Activated CD4-positive, alpha-beta memory T cell treated with anti-CD3 and anti-CD28 coated beads for 36 hours (primary cell): ENCODE measurements around the gene WASHC4. TPM values are rescaled to one million over a fixed set of nuclear protein-coding genes. Genes with fewer than 3 reads are reported as not detected.
"Not testable (repeated sequence)": the region's sequence is repeated elsewhere in the genome, so short reads cannot be mapped to it uniquely, and the experiment has no call there.

Experiments
- CTCF ChIA-PET: fragments of 350-600 bp; sonication (Branson Sonifier 250); formaldehyde crosslinking; loops from one replicate; lab custom pipeline; 2021; ENCODE audit warnings: antibody characterized with exemption, inconsistent platforms; lab: Charles Lee
- POLR2A ChIA-PET: fragments of 350-600 bp; sonication (Branson Sonifier 250); formaldehyde crosslinking; loops from one replicate; lab custom pipeline; 2021; ENCODE audit warnings: antibody characterized with exemption; lab: Charles Lee
- DNase-seq: peaks from one replicate; pipeline ENCODE4 v3.0.0-alpha.2; 2020
- H3K27ac Mint-ChIP-seq: one replicate; pipeline ENCODE4 v1.8.0; 2021; ENCODE audit warnings: mixed read lengths
- H3K27me3 Mint-ChIP-seq: one replicate; pipeline ENCODE4 v1.8.0; 2021; ENCODE audit warnings: mixed read lengths
- H3K36me3 Mint-ChIP-seq: one replicate; pipeline ENCODE4 v1.8.0; 2021; ENCODE audit warnings: mixed read lengths
- H3K4me1 Mint-ChIP-seq: one replicate; pipeline ENCODE4 v1.8.0; 2021; ENCODE audit warnings: low read depth, mixed read lengths
- H3K4me3 Mint-ChIP-seq: one replicate; pipeline ENCODE4 v1.8.0; 2021; ENCODE audit warnings: mild to moderate bottlenecking, mixed read lengths
- H3K9me3 Mint-ChIP-seq: one replicate; pipeline ENCODE4 v1.8.0; 2021; ENCODE audit warnings: mixed read lengths
- intact Hi-C: fragments of 100-400 bp; cut with micrococcal nuclease; formaldehyde crosslinking; loops from one replicate; pipeline ENCODE4 v1.15.1; 2023
- total RNA-seq, 2 experiments: library from RNA; stranded (reverse); gene quantifications; one replicate each; pipeline ENCODE4 v1.2.3, GENCODE V29; 2021

Gene WASHC4
- total RNA-seq, 2 experiments from 2014 or later, result 34.2 to 36.8 TPM

- Mint-ChIP-seq H3K27ac (no peak overlapping the region), H3K27me3 (peaks cover 8% of the 10 kb centered on the region), H3K36me3 (no peaks in the 10 kb centered on the region), H3K4me3 (no peak overlapping the region), H3K4me1 (no peaks in the 10 kb centered on the region), H3K9me3 (no peaks in the 10 kb centered on the region)
- ChIA-PET POLR2A (no interaction called here), CTCF (no interaction called here)
- DNase-seq, result no peak
- intact Hi-C loops, result no loop called here
Measured at GRCh38 chr12:105077435-105077834, 30.1 kb upstream of the WASHC4 start.

- intact Hi-C loops, result no loop called here
- Mint-ChIP-seq H3K4me3 (no peak overlapping the region), H3K4me1 (peaks cover 7% of the 10 kb centered on the region), H3K36me3 (no peaks in the 10 kb centered on the region), H3K9me3 (no peaks in the 10 kb centered on the region), H3K27ac (no peak overlapping the region), H3K27me3 (peaks cover 21% of the 10 kb centered on the region)
- DNase-seq, result no peak
- POLR2A ChIA-PET, result no interaction called here
- CTCF ChIA-PET, result no interaction called here
Measured at GRCh38 chr12:105078712-105079570, 28.6 kb upstream of the WASHC4 start.

GRCh38 chr12:105083031-105083430 is 24.5 kb upstream of the WASHC4 start:
- peaks cover 1% of the 10 kb centered on the region for H3K36me3 Mint-ChIP-seq
- CTCF ChIA-PET, result interaction anchor here (1.4 kb wide), 1 partner anchor 701 kb away, joined by 4 read pairs; no protein-coding TSS in a partner anchor

GRCh38 chr12:105083551-105084105 is 23.9 kb upstream of the WASHC4 start:
- Mint-ChIP-seq H3K27ac (no peak overlapping the region), H3K4me3 (peak overlapping the region; percentile 78), H3K36me3 (peaks cover 1% of the 10 kb centered on the region), H3K4me1 (peaks cover 8% of the 10 kb centered on the region), H3K27me3 (peaks cover 25% of the 10 kb centered on the region), H3K9me3 (peaks cover 2% of the 10 kb centered on the region)
- ChIA-PET POLR2A (interaction anchor here (0.8 kb wide), 1 partner anchor 12 kb away, joined by 3 read pairs; no protein-coding TSS in a partner anchor), CTCF (interaction anchor here (1.4 kb wide), 1 partner anchor 702 kb away, joined by 4 read pairs; no protein-coding TSS in a partner anchor)
- intact Hi-C loops, result no loop called here
- DNase-seq, result peak; percentile 20

More at GRCh38 chr12:105083031-105083430, 24.5 kb upstream of the WASHC4 start:
- intact Hi-C loops, result no loop called here
- Mint-ChIP-seq H3K4me1 (peaks cover 8% of the 10 kb centered on the region), H3K4me3 (no peak overlapping the region), H3K27ac (no peak overlapping the region), H3K9me3 (peaks cover 2% of the 10 kb centered on the region), H3K27me3 (peaks cover 26% of the 10 kb centered on the region)
- no peak for DNase-seq
- POLR2A ChIA-PET, result no interaction called here

- H3K27me3 Mint-ChIP-seq, result peaks cover 22% of the 10 kb centered on the region
- H3K4me3 Mint-ChIP-seq, result peak within 1 kb of the TSS; percentile 78
- intact Hi-C loops, result no loop called here
- no peak within 1 kb of the TSS for H3K27ac Mint-ChIP-seq
- peaks cover 1% of the 10 kb centered on the region for H3K36me3 Mint-ChIP-seq
- ChIA-PET CTCF (no interaction called here), POLR2A (interaction anchor here (0.8 kb wide), 1 partner anchor 13 kb away, joined by 3 read pairs; no protein-coding TSS in a partner anchor)
- peaks cover 8% of the 10 kb centered on the region for H3K4me1 Mint-ChIP-seq
- H3K9me3 Mint-ChIP-seq, result peaks cover 2% of the 10 kb centered on the region
- peak; percentile 76 for DNase-seq
Measured at GRCh38 chr12:105084251-105085250, 23.0 kb upstream of the WASHC4 start, which contains the start of gene ALDH1L2. ALDH1L2 (minus strand) TSS chr12:105084458; CDS start chr12:105084436, 22 bp downstream.

- no peak for DNase-seq
- Mint-ChIP-seq H3K4me1 (peaks cover 8% of the 10 kb centered on the region), H3K27me3 (peaks cover 22% of the 10 kb centered on the region), H3K4me3 (peak overlapping the region; percentile 17), H3K27ac (no peak overlapping the region), H3K9me3 (peaks cover 2% of the 10 kb centered on the region), H3K36me3 (peaks cover 1% of the 10 kb centered on the region)
- CTCF ChIA-PET, result no interaction called here
- POLR2A ChIA-PET, result no interaction called here
- intact Hi-C loops, result no loop called here
Measured at GRCh38 chr12:105085501-105085900, 22.0 kb upstream of the WASHC4 start.

- intact Hi-C loops, result no loop called here
- H3K27ac Mint-ChIP-seq, result no peak overlapping the region
- no peak for DNase-seq
- H3K4me3 Mint-ChIP-seq, result no peak overlapping the region
- peaks cover 6% of the 10 kb centered on the region for H3K9me3 Mint-ChIP-seq
- ChIA-PET CTCF (no interaction called here), POLR2A (no interaction called here)
- peaks cover 1% of the 10 kb centered on the region for H3K36me3 Mint-ChIP-seq
- no peaks in the 10 kb centered on the region for H3K4me1 Mint-ChIP-seq
- H3K27me3 Mint-ChIP-seq, result peaks cover 6% of the 10 kb centered on the region
Measured at GRCh38 chr12:105089817-105090216, 17.7 kb upstream of the WASHC4 start.

- H3K4me1 Mint-ChIP-seq, result no peaks in the 10 kb centered on the region
- H3K36me3 Mint-ChIP-seq, result peaks cover 3% of the 10 kb centered on the region
- peaks cover 6% of the 10 kb centered on the region for H3K27me3 Mint-ChIP-seq
- no peak overlapping the region for H3K27ac Mint-ChIP-seq
- CTCF ChIA-PET, result no interaction called here
- POLR2A ChIA-PET, result no interaction called here
- peaks cover 10% of the 10 kb centered on the region for H3K9me3 Mint-ChIP-seq
- intact Hi-C loops, result no loop called here
- DNase-seq, result no peak
- no peak overlapping the region for H3K4me3 Mint-ChIP-seq
Measured at GRCh38 chr12:105090361-105090760, 17.2 kb upstream of the WASHC4 start.

- Mint-ChIP-seq H3K4me3 (no peak overlapping the region), H3K27me3 (peaks cover 2% of the 10 kb centered on the region), H3K36me3 (peaks cover 3% of the 10 kb centered on the region), H3K9me3 (peaks cover 18% of the 10 kb centered on the region), H3K27ac (no peak overlapping the region), H3K4me1 (no peaks in the 10 kb centered on the region)
- ChIA-PET POLR2A (no interaction called here), CTCF (no interaction called here)
- intact Hi-C loops, result no loop called here
- DNase-seq, result no peak
Measured at GRCh38 chr12:105091476-105092206, 15.9 kb upstream of the WASHC4 start.

GRCh38 chr12:105092336-105092735 is 15.2 kb upstream of the WASHC4 start:
- POLR2A ChIA-PET, result no interaction called here
- Mint-ChIP-seq H3K4me1 (no peaks in the 10 kb centered on the region), H3K4me3 (no peak overlapping the region), H3K27ac (no peak overlapping the region), H3K9me3 (peaks cover 17% of the 10 kb centered on the region), H3K36me3 (peaks cover 3% of the 10 kb centered on the region), H3K27me3 (peaks cover 2% of the 10 kb centered on the region)
- intact Hi-C loops, result no loop called here
- CTCF ChIA-PET, result no interaction called here
- DNase-seq, result no peak

GRCh38 chr12:105095338-105095737 is 12.2 kb upstream of the WASHC4 start:
- H3K4me3 Mint-ChIP-seq, DNase-seq, intact Hi-C loops, CTCF ChIA-PET, H3K27ac Mint-ChIP-seq, POLR2A ChIA-PET, H3K4me1 Mint-ChIP-seq, H3K36me3 Mint-ChIP-seq: not testable (repeated sequence)
- Mint-ChIP-seq H3K27me3 (peaks cover 11% of the 10 kb centered on the region), H3K9me3 (peaks cover 17% of the 10 kb centered on the region)
